ENCODE data around the gene ARHGEF10L. TPM values are rescaled to one million over a fixed set of nuclear protein-coding genes. Genes with fewer than 3 reads are reported as not detected.

The ARHGEF10L gene
- total RNA-seq, 1 donor from 2014 or later = 39.9 TPM

DNA sequence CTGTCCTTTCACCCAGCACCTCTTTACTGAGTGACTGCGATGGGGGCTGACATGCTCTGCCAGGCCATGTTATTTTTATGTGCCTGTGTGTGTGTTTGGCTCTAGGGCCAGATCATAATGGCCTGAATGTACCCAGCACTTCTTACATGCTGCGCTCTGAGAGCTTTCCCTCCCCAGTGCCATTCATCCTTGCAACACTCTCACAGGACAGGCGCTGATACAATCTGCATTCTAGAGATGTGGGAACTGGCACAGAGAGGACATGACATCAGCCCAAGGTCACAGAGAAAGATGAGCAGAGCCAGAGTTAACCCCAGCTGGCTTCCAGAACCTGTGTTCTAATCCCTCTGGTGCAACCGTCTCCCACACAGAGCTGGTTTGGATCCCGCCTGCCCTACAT is 54.5 kb downstream of the ARHGEF10L start:
- no peak for DNase-seq

DNA sequence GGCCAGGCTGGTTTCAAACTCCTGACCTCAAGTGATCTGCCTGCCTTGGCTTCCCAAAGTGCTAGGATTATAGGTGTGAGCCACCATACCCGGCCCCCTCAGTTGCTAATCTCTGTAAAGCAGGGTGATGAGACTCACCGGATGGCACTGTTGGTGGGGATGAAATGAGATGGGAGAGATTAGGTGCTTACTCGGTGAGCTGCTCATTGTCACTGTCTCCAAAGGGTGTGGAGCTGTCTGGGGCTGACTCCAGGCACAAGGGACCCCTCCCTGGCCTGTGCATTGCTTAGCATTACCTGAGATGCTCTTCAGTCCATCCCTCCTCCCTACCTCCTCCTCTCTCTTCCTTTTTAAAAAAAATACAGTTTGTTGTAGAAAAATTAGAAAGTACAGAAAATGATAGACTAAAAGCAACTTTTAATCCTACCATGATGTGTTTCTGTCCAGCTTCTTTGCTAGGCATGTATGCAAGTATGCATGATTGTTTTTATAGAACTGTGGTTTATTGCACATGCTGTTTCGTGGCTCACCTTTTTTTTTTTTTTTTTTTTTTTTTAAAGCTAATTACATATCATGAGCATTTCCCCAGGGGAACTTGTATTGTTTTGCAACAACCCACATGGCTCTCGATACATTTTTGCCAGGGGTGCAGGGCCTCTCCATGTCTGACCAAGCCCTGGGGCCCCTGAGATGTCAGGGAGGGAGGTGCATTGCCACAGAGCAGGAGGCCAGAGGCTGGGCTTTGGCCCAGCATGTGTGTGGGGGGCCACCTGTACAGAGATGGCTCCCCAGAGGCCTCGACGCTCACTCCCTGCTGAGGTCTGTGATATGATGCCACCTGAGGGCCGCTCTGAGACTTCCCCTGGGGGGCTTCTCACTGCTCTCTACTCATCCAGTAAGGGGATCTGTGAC is 55.4 kb downstream of the ARHGEF10L start:
- DNase-seq = no peak

DNA sequence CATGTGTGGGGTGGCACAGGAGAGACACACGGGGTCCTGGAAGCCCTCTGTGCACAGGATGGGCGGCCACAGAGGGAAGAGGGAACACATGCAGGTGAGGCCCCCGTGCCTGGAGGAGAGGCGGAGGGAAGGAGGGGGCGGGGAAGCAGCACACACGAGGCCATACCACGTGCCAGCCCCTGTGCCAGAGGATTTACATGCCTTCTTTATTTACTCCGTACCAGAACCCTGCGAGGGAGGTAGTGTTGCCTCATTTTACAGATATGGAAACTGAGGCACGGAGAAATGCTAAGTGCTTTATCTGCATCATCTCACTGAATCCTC is 56.1 kb downstream of the ARHGEF10L start:
- no peak for DNase-seq

DNA sequence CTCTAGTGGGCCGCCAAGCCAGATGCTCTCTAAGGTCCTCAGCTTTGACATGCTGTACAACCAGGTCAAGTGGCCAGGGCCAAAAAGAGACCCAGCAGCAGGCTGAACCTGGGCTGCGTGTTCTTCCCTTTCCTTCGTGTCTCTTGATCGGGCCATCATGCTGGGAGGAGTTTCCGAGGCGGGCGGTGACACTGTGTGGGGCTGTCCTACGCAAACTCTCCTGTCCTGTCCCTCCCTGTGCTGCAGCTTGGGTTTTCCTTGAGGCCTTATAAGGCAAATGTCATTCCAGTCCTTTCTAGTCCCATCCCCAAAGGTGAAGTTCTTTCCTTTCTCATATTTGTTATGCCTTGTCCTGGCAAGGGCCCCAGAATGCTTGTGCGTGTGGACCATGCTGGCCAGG is 56.7 kb downstream of the ARHGEF10L start:
- DNase-seq = no peak

DNA sequence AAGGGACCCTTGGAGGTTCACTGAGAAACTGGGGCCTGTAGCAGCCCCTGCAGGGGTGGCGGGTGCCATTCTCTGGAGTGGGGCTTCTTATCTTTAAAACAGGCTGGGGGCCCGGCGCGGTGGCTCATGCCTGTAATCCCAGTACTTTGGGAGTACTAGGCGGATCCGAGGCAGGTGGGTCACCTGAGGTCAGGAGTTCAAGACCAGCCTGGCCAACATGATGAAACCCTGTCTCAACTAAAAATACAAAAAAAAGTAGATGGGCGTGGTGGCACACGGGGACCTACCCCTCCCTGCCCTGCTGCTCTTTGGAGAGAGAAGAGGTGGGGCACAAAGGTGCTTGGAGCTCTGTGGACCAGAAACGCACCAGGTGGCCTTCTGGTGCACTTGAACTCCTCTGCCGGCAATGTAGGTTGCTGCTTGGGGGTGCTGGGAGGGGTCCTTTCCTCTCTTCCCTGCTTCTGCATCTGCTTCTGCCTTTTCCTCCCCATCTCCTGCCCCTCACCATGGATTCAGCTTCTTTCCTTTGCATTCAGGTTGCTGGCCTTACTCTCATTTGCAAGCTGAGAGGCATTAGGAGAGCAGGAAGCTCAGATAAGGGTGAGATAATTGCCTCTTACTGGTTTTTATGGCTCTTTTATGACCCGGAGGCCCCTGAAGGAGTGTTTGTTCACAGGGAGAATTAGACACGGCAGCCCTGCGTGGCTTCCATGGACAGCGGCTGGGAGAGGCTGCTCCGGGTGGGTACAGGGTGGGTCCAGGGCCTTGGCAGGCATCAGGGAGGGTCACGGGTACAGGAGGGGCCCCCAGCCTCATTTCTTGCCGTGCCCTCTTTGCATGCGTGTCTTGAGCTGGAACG is 57.4 kb downstream of the ARHGEF10L start:
- DNase-seq = no peak

DNA sequence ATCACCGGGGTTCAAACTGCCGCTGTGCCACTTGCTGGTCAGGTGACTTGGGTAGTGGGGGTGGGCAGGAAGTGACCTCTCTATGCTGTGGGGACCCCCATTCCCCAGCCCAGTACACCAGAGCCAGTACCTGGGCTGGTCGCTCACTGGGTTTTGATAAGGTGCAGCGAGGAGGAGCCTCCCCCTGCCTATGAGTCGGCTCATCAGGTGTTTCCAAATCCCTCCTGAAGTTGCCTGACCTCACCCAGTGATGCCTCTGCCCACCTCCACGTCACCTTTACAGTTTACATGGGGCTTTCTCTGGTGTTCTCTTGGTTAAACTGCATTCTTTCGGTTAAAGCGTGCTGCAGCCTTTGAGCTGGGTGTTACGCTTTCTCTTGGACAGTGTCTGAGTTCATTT is 58.2 kb downstream of the ARHGEF10L start:
- no peak for DNase-seq

DNA sequence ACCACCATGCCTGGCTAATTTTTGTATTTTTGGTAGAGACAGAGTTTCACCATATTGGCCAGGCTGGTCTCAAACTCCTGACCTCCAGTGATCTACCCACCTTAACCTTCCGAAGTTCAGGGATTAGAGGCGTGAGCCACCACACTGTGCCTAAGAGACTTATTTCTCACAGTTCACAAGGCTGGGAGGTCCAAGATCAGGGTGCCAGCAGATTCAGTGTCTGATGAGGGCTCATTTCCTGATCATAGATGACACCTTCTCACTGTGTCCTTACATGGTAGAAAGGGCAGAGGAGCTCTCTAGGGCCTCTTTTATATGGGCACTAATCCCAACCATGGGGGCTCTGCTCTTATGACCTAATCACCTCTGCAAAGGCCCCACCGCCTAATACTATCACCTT is 58.8 kb downstream of the ARHGEF10L start:
- DNase-seq = no peak

DNA sequence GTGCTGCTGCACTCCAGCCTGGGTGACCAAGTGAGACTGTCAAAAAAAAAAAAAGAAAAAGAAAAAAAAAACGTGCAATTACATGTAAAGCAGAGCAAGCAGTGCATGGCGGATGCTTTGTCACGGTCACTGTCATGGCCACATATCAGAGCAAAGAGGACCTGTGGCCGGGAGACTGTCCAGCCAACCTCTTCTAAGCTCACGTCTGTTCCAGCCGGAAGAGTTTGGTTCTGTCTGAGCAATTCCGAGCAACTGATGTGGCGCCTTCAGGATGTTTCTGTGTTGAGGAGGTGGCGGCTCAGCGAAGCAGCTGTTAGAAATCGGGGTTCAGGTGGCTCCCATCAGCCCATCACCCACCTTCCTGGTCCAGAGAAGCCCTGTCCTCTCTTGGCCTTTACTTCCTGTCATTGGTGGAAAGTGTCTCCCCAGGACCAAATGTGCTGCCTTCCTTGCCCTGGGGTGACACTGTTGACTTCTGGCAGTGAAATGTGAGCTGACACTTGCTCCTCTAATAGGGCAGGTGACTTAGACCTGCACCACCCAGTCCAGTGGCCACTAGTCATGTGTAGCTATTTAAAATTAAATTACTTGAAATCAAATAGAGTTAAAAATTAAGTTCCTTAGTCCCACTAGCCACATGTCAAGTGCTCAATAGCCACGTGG is 59.9 kb downstream of the ARHGEF10L start:
- DNase-seq = no peak

DNA sequence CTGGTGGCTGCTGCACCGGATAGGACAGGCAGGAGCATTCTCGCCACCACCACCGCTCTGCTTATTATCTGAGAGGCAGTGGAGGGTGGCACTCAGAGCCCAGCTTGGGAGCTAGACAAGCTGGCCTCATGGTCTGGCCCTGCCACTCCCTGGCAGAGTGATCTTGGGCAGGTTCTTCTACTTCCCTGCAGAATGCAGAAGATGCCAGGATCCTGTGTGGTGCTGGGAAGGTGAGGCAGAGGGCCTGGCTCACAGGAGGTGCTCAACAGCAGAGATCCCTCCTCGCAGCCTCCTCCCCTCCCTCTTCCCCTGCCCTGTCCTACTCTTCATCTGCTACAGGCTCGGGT is 60.4 kb downstream of the ARHGEF10L start:
- no peak for DNase-seq

DNA sequence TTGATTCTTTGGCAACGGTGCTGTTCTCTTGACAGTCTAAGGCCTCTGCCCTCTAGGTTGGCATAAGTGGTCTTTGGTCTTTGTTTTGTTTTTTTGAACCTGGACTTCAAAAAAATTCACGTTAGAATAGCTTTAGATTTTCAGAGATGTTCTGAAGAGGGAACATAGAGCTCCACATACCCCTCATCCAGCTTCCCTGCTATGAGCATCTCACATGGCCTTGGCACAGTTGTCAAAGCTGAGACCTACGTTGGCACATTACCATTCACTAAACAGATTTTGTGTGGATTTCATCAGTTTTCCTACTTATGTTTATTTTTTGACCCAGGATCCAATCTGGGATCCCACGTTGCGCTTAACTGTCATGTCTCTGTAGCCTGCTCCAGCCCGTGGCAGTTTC is 60.8 kb downstream of the ARHGEF10L start:
- no peak for DNase-seq

DNA sequence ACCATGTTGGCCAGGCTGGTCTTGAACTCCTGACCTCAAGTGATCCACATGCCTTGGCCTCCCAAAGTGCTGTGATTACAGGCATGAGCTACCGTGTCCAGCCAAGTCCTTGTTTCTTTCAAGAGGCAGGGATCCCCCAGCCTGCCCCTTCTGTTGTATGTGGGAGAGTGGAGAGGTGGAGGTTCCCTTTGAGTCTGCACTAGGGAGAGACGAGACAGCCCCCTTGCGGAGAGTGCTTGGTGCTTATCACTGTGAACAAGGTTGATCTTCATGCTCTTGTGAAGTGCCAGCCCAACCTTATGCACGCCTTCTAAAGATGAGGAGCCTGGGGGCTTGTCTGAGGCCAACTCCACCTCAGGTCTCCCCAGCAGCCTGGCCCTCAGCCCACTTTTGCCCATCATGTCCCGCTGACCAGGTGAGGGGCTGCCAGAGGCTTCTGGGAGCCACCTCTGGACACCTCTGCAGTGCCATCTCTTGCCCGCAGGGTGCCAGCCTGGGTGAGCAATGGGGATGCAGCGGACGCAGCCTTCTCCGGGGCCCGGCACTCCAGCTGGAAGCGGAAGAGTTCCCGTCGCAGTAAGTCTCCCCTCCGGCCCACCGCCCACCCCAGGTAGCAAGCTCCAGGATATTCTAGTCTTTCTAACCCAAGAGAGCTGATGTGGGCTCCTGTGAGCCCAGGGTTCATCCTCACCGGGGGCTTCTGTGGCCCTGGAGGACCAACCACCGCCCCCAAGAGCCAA is 62.3 kb downstream of the ARHGEF10L start:
- no peak for DNase-seq

DNA sequence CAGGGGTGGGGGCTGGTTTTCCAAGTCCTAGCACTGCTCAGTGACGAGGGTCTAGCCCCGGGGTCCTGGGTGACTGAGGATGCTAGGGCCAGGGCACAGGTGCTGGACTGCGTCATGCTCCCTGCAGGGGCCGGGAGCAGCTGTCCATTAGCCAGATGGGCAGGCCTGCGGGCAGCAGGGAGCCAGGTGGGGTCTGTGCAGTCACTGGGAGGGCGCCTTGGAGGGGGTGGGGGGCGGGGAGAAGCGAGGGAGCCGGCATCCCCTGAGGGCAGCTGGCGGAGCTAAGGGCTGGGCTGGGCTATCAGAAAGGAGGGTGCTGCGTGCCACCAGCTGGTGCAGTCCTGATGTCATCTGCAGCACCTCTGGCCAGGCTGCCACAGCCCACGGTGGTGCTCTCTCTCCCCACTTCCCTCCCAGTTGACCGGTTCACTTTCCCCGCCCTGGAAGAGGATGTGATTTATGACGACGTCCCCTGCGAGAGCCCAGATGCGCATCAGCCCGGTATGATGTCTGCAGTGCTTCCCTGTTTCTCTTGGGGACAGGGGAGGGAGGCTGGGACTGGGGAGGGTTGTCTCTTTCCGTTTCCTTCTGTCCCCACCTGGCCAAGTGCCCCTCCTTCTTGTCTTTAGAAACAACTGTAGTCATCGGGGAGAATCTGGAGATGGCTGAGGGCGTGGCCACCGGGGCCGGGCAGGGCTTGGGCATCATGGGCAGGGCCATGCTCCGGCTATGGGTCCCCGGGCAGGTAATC is 63.8 kb downstream of the ARHGEF10L start:
- DNase-seq = no peak

DNA sequence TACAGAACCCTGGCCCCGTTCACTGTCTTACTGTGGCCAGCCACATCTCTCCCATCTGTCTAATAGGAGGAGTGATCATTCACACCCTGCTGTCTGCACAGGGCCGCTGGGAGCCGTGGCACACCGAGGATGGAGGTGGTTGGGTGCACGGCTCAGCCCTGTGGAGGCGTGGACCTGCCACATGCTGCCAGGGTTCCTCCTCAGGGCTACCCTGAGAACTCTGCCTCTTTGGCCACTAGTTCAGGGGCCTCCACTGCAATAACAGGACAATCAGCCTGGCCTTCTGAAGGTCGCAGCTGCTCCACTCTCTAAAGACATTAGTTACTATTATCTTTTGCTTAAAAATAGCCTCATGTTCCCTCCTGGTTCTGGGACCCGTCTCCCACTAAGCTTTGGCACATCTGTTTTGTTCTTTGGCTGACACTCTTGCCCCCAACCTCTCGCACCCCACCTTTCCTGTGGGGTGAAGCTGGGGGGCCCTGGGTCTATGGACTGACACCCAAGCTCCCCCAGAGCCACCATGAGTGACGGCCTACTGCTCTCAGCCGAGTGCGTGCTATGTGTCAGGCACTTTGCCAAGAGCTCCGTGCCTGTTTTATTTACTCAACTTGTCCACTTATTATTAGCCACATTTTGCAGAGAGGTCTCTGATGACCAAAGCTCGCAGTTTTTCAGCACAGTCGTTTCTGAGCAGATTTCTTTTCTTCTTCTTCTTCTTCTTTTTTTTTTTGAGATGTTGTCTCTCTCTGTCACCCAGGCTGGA is 66.3 kb downstream of the ARHGEF10L start:
- peak; percentile 54 for DNase-seq

DNA sequence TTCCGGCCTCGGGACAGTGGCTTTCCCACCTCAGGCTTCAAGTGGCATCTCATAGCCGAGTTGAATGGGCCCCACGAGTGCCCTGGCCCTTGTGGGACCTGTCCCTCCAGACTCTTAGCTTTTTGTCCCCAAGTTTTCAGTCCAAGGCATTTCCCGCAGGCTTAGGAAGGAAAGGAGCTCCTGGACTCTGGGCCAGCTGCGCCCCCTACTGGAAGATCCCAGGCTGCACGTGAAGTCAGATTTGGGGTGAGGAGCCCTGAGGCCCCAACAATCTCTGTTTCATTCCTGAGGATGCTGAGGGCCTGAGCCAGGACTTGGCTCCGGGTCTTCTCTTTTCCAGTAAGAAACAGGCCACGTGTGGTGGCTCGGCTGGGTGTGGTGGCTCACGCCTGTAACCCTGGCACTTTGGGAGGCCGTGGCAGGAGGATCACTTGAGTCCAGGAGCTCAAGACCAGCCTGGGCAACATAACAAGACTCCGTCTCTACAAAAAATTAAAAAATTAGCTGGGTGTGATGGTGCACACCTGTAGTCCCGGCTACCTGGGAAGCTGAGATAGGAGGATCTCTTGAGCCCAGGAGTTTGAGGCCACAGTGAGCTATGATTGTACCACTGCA is 67.4 kb downstream of the ARHGEF10L start:
- DNase-seq = peak; percentile 85

DNA sequence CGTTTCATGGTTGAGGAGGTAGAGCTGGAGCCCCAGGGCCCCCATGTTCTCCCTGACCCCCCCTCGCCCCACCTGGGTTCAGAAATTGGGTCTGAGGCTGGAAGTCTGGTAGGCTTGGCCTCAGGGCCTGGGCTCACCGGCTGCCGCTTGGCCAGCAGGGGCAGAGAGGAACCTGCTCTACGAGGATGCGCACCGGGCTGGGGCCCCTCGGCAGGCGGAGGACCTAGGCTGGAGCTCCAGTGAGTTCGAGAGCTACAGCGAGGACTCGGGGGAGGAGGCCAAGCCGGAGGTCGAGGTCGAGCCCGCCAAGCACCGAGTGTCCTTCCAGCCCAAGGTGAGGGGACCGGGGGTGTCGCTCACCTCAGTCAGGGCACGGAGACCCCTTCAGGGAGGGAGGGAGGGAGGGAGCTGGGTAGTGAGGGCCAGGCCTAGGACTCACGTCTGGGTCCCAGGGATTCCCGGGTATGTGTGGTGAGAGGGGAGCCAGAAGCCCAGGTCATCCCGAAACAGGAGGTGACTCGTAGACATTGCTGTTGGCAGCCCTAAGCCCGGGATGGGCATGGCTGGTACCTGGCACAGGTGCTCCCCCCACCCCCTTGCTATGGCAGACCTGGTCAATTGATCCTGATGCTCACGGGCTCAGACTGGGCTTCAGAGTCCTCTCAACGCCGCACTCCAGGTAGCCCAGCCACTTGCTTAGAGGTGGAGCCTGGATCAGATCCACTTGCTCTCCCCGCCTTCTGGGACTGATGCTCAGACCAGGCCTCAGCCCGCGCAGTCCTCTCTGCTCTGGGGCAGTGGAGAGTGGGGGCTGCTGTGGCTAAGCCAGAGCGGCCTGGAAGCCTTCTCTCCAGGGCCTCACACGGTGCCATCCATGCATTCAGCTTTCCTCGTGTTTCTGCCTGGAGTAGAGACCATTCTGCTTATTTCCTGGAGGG is 68.4 kb downstream of the ARHGEF10L start:
- DNase-seq = no peak

DNA sequence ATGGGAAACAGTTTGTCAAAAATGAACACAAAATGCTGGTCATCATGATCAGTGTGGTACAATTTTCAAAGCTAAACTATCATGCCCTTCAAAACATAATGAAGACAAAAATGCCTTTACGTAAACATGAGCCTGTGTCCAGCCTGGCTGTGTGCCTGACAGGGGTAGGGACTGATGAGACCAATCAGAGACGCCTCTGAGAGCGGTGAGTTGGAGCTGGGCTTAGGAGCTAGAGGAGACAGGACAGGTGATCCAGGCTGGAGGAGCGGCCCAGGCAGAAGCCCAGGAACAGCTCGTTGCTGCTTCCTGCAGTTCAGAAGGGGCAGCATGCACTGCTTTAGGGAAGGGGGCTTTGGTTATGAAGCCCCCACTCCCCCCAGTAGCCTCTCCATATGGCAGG is 70.0 kb downstream of the ARHGEF10L start:
- no peak for DNase-seq

DNA sequence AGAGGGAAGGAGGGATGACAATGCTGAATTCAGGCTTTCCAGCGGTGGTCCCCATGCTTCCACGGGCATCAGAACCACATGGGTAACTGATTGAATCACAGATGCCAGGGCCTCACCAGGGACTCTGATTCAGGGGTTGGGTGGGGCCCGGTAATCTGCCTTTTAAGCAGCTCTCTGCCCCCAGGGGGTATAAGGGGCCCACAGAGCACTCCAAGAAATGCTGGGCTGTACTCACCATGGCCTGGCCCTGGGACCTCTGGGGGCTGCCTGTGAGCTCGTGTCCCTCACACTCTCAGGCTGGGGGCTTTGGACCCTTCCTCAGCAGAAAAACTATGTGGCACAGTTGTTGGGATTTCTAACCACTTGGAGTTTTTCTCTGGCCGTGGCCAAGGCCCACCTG is 70.6 kb downstream of the ARHGEF10L start:
- no peak for DNase-seq

DNA sequence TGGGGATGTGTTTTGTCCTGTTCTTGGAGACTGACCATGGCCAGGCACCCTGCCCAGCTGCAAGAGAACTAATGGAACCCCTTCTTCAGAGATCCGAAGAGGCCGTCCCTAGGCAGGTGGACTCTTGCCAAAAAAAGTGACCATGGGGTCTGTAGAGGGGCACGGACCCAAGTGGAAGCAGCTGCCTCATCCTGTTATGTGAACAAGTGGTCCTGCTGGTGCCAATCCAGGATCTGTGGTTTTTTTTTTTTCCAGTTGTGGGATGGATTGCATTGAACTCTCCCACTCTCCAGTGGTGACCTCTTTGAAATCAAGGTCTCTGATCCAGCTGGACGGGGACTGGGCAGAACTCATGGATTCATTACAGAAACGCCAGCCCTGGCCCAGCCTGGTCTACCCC is 71.2 kb downstream of the ARHGEF10L start:
- peak; percentile 22 for DNase-seq

DNA sequence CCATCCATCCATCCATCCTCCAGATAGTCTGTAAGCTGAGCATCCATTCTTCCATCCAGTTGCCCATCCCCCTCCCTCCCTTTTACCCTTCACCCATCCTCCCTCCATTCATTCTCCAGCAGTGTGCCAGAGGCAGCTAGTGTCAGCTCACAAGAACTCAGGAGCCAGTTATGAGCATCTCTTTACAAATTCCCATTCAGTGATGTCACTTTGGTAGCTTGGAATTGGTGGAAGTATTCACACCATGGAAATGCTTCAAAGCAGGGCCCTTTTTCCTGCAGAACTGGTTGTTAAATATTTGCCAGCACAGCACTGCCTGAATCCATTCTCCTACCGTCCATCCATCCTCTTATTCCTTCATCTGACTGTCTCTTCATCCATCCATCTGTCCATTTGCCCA is 72.5 kb downstream of the ARHGEF10L start:
- DNase-seq = no peak
